HEK293 (cell line): ENCODE data around the gene ENTREP1.
A peak's percentile ranks its signal among the peaks of the same experiment; 100 is the strongest.

Source experiments
- CTCF ChIA-PET: fragments of 350-600 bp; formaldehyde crosslinking; extraction: SDS; loops from one replicate; lab custom pipeline; 2021; ENCODE audit warnings: antibody characterized with exemption; lab: Yijun Ruan, JAX
- POLR2A ChIA-PET: fragments of 300-600 bp; formaldehyde crosslinking; extraction: SDS; loops from one replicate; lab custom pipeline; 2020; ENCODE audit warnings: antibody characterized with exemption, inconsistent platforms; lab: Yijun Ruan, JAX
- H3K27ac ChIP-seq: fragments of 200-500 bp; sonication (Bioruptor generic); 2 replicates; pipeline ENCODE4 v1.5.1; 2014; ENCODE audit warnings: low read depth, low read length, control low read depth, inconsistent platforms; ENCODE audit errors: extremely low read depth
- H3K36me3 ChIP-seq, 2 experiments: fragments of 200-500 bp in 1 of 2; sonication (Bioruptor generic) in 1 of 2; 1 replicate in 1 of 2; 2 replicates in 1 of 2; pipeline ENCODE4 v1.5.1; 2014 to 2017; ENCODE audit warnings: inconsistent platforms in 2 of 2, low read length in 2 of 2; ENCODE audit not compliant: control insufficient read depth in 2 of 2, insufficient read depth in 1 of 2
- H3K4me1 ChIP-seq: fragments of 200-500 bp; sonication (Bioruptor generic); 2 replicates; pipeline ENCODE4 v1.5.1; 2014; ENCODE audit warnings: mild to moderate bottlenecking, low read length, inconsistent platforms; ENCODE audit not compliant: control insufficient read depth, insufficient read depth
- H3K4me3 ChIP-seq: 2 replicates; pipeline ENCODE4 v1.5.1; 2011; ENCODE audit warnings: low read depth, mild to moderate bottlenecking, control low read depth, low read length, moderate library complexity
- H3K9me3 ChIP-seq: fragments of 200-500 bp; sonication (Bioruptor generic); 2 replicates; pipeline ENCODE4 v1.5.1; 2014; ENCODE audit warnings: low read depth, low read length, inconsistent platforms; ENCODE audit not compliant: control insufficient read depth, insufficient read depth
- HIC1 ChIP-seq: fragments of 450-650 bp; formaldehyde crosslinking; IDR thresholded peaks from 2 replicates; pipeline ENCODE4 v1.5.1; 2016; ENCODE audit warnings: missing biosample characterization, missing genetic modification characterization
- HOXD13 ChIP-seq: sonication (generic); formaldehyde crosslinking; IDR thresholded peaks from 2 replicates; pipeline ENCODE4 v1.8.0; 2022; ENCODE audit warnings: missing genetic modification reagents, borderline replicate concordance
- KLF16 ChIP-seq: fragments of 450-650 bp; formaldehyde crosslinking; IDR thresholded peaks from 2 replicates; pipeline ENCODE4 v1.5.1; 2017; ENCODE audit warnings: missing biosample characterization, missing genetic modification characterization
- OVOL3 ChIP-seq: fragments of 450-650 bp; formaldehyde crosslinking; IDR thresholded peaks from 2 replicates; pipeline ENCODE4 v1.5.1; 2016; ENCODE audit warnings: missing biosample characterization, missing genetic modification characterization
- PRDM10 ChIP-seq: fragments of 450-650 bp; formaldehyde crosslinking; IDR thresholded peaks from 2 replicates; pipeline ENCODE4 v1.5.1; 2016; ENCODE audit warnings: missing biosample characterization, missing genetic modification characterization
- REST ChIP-seq: fragments of 450-650 bp; formaldehyde crosslinking; IDR thresholded peaks from 2 replicates; pipeline ENCODE4 v1.5.1; 2016; ENCODE audit warnings: missing biosample characterization, missing genetic modification characterization
- ZNF10 ChIP-seq: fragments of 450-650 bp; formaldehyde crosslinking; IDR thresholded peaks from 2 replicates; pipeline ENCODE4 v1.5.1; 2017; ENCODE audit warnings: missing biosample characterization, missing genetic modification characterization
- ZNF112 ChIP-seq: fragments of 450-650 bp; formaldehyde crosslinking; IDR thresholded peaks from 2 replicates; pipeline ENCODE4 v1.5.0; 2017; ENCODE audit warnings: missing biosample characterization, missing genetic modification characterization
- ZNF157 ChIP-seq: fragments of 450-650 bp; formaldehyde crosslinking; IDR thresholded peaks from 2 replicates; pipeline ENCODE4 v1.5.1; 2016; ENCODE audit warnings: missing biosample characterization, missing genetic modification characterization
- ZNF221 ChIP-seq: fragments of 450-650 bp; formaldehyde crosslinking; IDR thresholded peaks from 2 replicates; pipeline ENCODE4 v1.5.1; 2017; ENCODE audit warnings: missing biosample characterization, missing genetic modification characterization, borderline replicate concordance
- ZNF37A ChIP-seq: fragments of 450-650 bp; IDR thresholded peaks from 2 replicates; pipeline ENCODE4 v1.5.1; 2018; ENCODE audit warnings: missing biosample characterization, missing genetic modification characterization
- ZNF513 ChIP-seq: fragments of 450-650 bp; IDR thresholded peaks from 2 replicates; pipeline ENCODE4 v1.5.1; 2018; ENCODE audit warnings: missing biosample characterization, missing genetic modification characterization
- ZNF518A ChIP-seq: fragments of 450-650 bp; formaldehyde crosslinking; conservative IDR thresholded peaks from 2 replicates; pipeline ENCODE4 v1.5.1; 2016; ENCODE audit warnings: low read depth, missing biosample characterization, missing genetic modification characterization
- ZNF549 ChIP-seq: fragments of 450-650 bp; IDR thresholded peaks from 2 replicates; pipeline ENCODE4 v1.5.1; 2018; ENCODE audit warnings: missing biosample characterization, missing genetic modification characterization, mild to moderate bottlenecking, inconsistent platforms, moderate library complexity
- ZNF571 ChIP-seq: fragments of 450-650 bp; formaldehyde crosslinking; IDR thresholded peaks from 2 replicates; pipeline ENCODE4 v1.5.0; 2017; ENCODE audit warnings: missing biosample characterization, missing genetic modification characterization
- ZNF658 ChIP-seq: fragments of 450-650 bp; formaldehyde crosslinking; IDR thresholded peaks from 2 replicates; pipeline ENCODE4; 2016; ENCODE audit warnings: missing biosample characterization, missing genetic modification characterization

Gene ENTREP1

GRCh38 chr9:69428017-69428785 is 103.2 kb downstream of the ENTREP1 start:
- Histone ChIP-seq H3K27ac (no peak overlapping the region), H3K4me3 (no peak overlapping the region), H3K9me3 (no peaks in the 10 kb centered on the region), H3K36me3 (no peaks in the 10 kb centered on the region), H3K4me1 (no peaks in the 10 kb centered on the region)
- ChIA-PET CTCF (interaction anchor here (0.6 kb wide), 1 partner anchor 1083 kb away, joined by 3 read pairs; no protein-coding TSS in a partner anchor), POLR2A (no interaction called here)
- TF ChIP-seq HIC1 (tag by site-specific recombination): no peak
- TF ChIP-seq ZNF549 (tag by site-specific recombination): peak; percentile 78
- no peak for TF ChIP-seq ZNF658 (tag by site-specific recombination)
- no peak for TF ChIP-seq ZNF513

GRCh38 chr9:69429281-69429680 is 104.3 kb downstream of the ENTREP1 start:
- Histone ChIP-seq H3K4me1 (no peaks in the 10 kb centered on the region), H3K36me3 (no peaks in the 10 kb centered on the region), H3K4me3 (no peak overlapping the region), H3K9me3 (no peaks in the 10 kb centered on the region), H3K27ac (no peak overlapping the region)
- ChIA-PET POLR2A (no interaction called here), CTCF (interaction anchor here (0.6 kb wide), 1 partner anchor 235 kb away, joined by 3 read pairs; no protein-coding TSS in a partner anchor)
- TF ChIP-seq REST (tag by site-specific recombination): no peak
- no peak for TF ChIP-seq ZNF10 (tag by site-specific recombination)
- no peak for TF ChIP-seq PRDM10 (tag by site-specific recombination)
- TF ChIP-seq ZNF157 (tag by site-specific recombination): no peak
- TF ChIP-seq ZNF571: no peak
- TF ChIP-seq ZNF37A (tag by site-specific recombination): no peak
- TF ChIP-seq KLF16 (tag by site-specific recombination): no peak
- no peak for TF ChIP-seq ZNF518A (tag by site-specific recombination)
- no peak for TF ChIP-seq HOXD13 (CRISPR knock-in tag)
- TF ChIP-seq ZNF112 (tag by site-specific recombination): no peak
- no peak for TF ChIP-seq OVOL3 (tag by site-specific recombination)
- TF ChIP-seq ZNF221 (tag by site-specific recombination): no peak
